KG1 (cell line): ENCODE results near the gene IKZF5.
A peak's percentile ranks its signal among the peaks of the same experiment; 100 is the strongest.

Source experiments
- DNase-seq: peaks from one replicate; lab custom pipeline; 2025; lab: John Stamatoyannopoulos, UW

Gene IKZF5, protein sequence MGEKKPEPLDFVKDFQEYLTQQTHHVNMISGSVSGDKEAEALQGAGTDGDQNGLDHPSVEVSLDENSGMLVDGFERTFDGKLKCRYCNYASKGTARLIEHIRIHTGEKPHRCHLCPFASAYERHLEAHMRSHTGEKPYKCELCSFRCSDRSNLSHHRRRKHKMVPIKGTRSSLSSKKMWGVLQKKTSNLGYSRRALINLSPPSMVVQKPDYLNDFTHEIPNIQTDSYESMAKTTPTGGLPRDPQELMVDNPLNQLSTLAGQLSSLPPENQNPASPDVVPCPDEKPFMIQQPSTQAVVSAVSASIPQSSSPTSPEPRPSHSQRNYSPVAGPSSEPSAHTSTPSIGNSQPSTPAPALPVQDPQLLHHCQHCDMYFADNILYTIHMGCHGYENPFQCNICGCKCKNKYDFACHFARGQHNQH

GRCh38 chr10:123008355-123009104, at the start of gene IKZF5, which contains the start of gene ACADSB:
IKZF5 (minus strand) TSS chr10:123008795; CDS start chr10:122998625, 10,170 bp downstream.
ACADSB (plus strand) TSS chr10:123009006; CDS start chr10:123009030, 24 bp downstream.
- DNase-seq, result peak; percentile 87

DNA sequence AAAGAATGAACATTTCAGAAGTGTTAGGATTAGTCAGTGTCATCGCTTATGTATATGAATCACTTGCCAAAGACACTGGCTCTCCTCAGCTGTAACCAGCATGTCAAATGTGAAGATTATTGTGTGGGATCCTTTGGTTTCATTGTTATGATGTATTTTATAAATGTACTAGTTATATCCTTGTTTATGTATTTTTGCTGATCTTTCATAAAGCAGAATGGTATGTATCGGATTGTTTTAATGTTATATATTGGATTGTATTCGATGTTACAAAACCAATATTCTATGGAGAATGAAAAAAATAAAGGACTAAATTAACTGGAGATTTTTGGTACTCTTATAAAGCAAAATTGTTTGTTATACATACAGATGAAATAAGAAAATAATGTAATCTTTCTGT, 49.4 kb upstream of the IKZF5 start:
- DNase-seq, result no peak

GRCh38 chr10:123045961-123046731, 37.6 kb upstream of the IKZF5 start:
- no peak for DNase-seq

DNA sequence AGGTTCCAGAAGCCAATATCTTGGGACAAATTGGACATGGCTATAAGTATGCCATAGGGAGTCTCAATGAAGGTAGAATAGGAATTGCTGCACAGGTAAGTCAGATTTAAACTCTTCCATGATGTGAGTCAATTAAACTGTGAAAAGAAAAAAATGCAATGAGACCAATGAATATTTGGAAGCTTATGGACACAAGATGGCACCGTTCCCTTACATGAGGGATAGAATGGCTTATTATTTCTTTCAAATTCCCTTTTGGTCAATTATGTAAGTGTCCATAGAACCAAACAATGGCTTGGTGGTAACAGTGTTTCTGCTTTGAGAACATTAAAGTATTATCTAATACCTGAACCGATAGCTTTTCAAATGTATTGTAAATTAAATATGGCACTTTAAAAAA, 35.8 kb upstream of the IKZF5 start:
- no peak for DNase-seq

- peak; percentile 50 for DNase-seq
These were observed 34.9 kb upstream of the IKZF5 start for GRCh38 chr10:123043409-123043925.

- DNase-seq, result no peak
These were observed 34.3 kb upstream of the IKZF5 start for GRCh38 chr10:123042708-123043408.

GRCh38 chr10:123039632-123039930, 31.0 kb upstream of the IKZF5 start:
- no peak for DNase-seq

DNA sequence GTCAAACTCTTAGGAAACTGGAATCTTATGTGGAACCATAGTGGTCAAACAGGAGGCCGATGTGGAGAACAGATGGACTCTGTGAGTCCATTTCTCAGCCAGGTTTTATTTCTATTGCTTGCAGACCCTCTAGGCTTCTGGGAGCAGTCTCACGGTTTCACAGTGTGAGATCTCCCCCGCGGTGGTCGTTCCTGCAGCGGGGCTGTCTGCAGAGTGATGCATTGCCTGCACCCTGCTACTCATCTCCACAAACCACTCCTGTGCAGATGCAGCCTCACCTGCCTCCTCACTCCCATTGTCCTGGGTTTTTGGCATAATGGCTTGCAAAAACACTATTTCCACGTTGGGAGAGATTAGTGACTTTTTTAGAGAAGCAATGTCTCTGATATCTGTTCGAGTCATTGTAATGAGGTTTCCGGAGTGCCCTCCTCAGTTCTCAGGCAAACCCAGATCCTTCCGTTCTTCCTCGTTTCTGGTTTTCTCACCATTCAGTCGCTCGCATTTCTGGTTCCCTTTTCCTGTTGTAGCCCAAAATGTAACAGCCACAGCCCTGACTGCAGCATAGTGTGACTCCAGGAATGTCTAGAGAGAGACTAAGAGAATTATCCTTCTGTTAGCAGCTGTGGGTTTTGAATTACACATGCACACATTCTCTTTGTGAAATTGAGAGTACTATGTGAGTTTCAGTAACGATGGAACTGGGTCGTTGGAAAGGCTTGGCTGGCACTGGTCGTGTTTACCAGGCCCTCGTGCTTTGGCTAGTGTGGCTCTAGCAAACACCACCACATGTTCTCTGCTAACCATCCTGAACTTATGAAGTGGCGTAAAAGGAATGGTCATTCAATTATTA, 30.4 kb upstream of the IKZF5 start:
- DNase-seq, result peak; percentile 65

DNA sequence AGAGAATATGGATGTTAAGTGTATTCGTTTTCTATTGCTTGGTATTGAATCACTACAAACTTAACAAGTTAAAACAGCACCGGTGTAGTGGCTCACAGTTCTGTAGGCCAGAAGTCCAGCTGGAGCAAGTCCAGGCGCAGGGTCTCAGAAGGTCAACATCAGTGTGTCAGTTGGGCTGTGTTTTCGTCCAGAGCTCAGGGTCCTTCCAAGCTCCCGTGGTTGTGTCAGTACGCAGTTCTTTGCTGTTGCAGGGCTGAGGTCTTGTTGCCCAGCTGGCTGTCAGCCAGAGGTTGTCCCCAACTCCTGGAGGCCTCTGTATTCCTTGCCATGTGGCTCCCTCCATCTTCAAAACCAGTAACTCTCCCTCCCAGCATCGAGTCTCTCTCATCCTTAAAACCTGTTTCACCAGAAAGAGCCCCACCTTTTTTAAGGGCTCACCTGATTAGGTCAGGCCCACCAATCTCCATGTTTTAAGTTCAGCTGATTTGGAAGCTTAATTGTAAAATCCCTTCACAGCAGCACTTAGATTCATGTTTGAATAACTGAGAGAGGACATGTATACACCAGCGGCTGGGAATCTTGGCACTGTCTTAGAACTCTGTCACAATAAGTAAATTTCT, 27.0 kb upstream of the IKZF5 start:
- DNase-seq, result no peak

DNA sequence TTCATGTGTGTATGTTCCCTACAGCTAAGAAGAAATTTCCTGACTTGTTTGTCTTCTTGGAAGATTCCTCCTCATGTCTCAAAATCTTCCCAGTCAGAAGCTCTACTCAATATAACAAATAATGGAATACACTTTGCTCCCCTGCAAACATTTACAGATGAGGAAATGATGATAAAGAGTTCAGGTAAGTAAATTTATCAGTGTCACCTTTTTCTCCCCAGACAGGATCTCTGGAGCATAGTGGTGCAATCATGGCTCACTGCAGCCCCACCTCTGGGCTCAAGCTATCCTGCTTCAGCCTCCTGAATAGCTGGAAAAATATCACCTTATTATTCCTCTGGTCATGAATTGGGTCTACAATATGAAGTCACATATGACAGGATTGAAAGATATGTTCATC, 25.7 kb upstream of the IKZF5 start:
- DNase-seq, result no peak

DNA sequence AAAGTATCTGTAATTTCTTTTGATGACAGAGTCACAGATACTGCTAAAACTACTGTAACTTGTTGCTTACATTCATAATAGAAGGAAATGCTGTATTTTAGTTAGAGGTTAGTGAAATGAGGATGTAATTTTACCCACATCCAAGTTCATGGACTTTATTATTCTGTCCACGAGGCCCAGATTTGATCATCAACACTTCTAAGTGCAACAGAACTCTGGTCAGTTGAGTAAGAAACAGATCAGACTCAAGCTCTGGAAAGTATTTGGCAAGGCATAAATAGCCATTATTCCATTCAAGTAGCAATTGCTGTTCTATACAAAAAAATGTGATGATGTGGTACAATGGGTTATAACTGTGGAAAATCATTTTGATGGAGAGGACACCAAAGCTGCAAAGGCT, 22.5 kb upstream of the IKZF5 start:
- DNase-seq, result no peak

DNA sequence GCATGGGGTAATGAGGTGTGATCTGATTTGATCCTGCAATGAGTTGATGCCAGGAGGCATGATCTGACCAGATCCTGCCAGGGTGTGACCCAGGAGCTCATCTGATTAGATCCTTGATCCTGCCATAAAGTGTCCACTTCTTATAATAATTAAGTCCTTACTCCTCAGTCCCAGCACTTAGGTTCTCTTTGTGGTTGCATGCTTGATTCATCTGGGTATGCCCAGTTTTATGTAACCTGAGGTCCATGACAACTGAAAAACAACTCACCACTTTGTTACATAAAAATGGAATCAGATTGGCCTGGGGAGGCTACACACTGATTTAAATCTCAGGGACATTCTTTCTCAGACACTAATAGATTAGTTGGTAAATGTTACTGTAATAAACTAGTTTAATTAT, 19.3 kb upstream of the IKZF5 start:
- DNase-seq, result no peak

DNA sequence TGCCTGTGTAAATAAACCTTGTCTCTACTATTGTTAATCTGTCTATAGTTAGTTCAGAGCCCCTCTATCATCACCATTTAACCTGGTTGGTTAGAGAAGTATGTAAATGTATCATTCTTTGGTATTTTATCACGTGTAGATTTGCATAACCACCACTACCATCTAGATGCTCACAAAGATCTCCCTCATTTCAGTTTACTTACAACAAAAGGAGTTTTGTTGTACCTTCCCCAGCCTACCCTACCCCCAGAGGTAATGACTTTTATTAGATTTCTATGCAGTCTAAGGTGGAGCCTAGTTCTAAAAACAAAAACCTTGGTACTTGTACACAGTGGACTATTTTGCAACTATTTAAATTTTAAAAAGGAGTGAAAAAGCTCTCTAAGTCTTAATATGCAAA, 17.7 kb upstream of the IKZF5 start:
- no peak for DNase-seq

DNA sequence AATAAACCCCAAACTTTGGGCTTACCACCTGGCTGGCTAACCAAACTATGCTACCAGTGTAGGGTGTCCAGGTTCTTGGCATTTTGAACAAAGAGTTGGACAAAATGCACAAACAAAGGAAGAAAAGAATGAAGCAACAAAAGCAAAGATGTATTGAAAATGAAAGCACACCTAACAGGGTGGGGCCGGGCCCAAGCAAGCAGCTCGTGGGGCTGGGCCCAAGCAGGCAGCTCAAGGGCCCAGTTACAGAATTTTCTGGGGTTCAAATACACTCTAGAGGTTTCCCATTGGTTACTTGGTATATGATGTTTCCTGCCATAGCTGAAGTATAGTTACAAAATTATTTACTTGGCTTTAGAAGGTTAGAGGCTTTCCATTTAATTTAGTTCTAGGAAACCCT, 15.9 kb upstream of the IKZF5 start:
- no peak for DNase-seq

DNA sequence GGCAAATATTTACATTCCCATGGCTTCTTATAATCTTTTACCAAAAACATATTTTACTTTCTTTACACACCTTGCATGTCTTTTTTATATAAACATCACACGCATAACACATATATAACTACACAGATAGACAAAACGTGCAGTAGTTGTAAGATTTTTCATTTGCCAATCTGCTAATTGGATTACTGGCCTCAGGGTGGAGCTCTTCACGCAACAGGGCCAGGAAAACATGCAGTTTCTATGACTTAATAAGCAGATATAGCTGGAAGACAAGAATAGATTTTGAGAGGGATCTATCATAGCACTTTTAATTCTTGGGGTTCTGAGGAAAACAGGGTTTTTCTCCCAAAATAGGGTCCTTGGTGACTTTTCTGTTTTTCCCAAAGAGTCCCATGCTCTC, 12.9 kb upstream of the IKZF5 start:
- peak; percentile 12 for DNase-seq

DNA sequence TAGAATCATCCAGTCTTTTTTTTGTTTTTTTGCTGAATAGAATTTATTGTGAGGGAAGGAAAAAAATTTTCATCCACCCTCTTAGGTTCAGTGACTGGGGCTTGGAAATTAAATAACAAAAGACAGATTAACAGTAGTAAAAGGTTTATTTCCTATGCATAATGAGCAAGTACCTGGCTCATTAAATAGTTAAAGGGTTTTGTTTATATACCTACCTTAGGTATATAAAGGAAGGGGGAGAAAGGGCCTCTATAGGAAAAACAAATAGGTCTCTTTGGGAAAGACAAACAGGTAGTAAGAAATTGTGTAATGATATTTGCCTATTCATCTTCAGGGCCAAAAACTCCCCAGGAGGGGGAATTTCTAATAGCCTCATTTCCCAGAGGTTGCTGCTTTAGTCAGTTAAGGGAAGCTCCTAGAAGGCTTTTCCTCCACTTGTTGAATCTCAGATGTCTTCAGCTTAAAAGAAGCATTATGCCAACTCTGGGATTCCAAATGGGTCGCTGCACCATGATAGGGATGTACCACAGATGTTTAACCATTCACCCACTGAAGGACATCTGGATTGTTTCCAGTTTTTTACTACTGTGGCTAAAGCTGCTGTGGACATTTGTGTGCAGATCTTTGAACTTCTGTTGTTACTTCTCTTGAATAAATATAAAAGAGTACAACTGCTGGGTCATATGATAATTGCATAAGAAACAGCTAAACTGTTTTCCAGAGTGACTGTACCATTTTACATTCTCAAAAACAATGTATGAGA, 11.5 kb upstream of the IKZF5 start:
- no peak for DNase-seq

DNA sequence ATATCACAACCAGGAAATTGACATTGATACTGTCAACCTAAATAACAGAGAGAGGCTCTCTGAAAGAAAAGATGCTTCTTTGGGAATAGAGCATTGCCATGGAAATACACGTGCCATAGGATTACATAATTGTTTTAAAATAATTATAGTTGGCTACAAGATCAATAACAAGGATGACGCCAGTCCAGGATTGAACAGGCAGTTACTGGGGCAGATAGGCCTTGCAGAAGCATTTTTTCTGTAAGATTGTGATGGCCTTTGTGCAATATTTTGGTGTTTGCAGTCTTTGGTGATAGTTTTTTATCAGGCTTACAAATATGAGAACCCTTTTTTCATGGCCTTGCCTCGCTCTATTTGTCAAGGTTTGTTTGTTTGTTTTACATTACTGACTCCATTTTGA, 10.7 kb upstream of the IKZF5 start:
- DNase-seq, result no peak

DNA sequence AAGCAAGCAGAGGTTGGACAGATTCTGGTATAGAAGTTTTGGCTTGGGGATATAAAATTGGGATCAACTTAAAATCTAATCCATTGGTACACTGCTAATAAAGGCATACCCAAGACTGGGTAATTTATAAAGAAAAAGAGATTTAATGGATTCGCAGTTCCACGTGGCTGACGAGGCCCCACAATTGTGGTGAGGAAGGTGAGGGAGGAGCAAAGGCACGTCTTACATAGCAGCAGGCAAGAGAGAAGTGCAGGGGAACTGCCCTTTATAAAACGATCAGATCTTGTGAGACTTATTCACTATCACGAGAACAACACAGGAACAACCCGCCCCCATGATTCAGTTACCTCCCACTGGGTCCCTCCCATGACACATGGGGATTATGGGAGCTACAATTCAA, 9.9 kb upstream of the IKZF5 start:
- no peak for DNase-seq

- DNase-seq, result no peak
These were observed 9.0 kb upstream of the IKZF5 start for GRCh38 chr10:123017421-123018165.
